Skeletal muscle satellite cell (primary cell): Measurements from ENCODE around the gene STK11.

Experiments used
- H3K27me3 ChIP-seq: 2 replicates; pipeline ENCODE4 v1.7.0; 2013; ENCODE audit warnings: low read length; ENCODE audit not compliant: control insufficient read depth, insufficient read depth
- H3K36me3 ChIP-seq: 2 replicates; pipeline ENCODE4 v1.7.0; 2013; ENCODE audit warnings: mild to moderate bottlenecking, control low read depth, low read length; ENCODE audit not compliant: insufficient read depth
- H3K4me1 ChIP-seq: 2 replicates; pipeline ENCODE4 v1.7.0; 2013; ENCODE audit warnings: low read length; ENCODE audit not compliant: control insufficient read depth, insufficient read depth
- H3K4me2 ChIP-seq: 2 replicates; pipeline ENCODE4 v1.7.0; 2013; ENCODE audit warnings: mild to moderate bottlenecking, low read length
- H3K4me3 ChIP-seq: 2 replicates; pipeline ENCODE4 v1.7.0; 2013; ENCODE audit warnings: low read length
- H3K9ac ChIP-seq: 2 replicates; pipeline ENCODE4 v1.7.0; 2013; ENCODE audit warnings: mild to moderate bottlenecking, low read depth, low read length, moderate library complexity
- H3K9me3 ChIP-seq: replicated peaks from 2 replicates; pipeline ENCODE4 v1.7.0; 2013; ENCODE audit warnings: mild to moderate bottlenecking, control low read depth, low read length

The STK11 gene

DNA sequence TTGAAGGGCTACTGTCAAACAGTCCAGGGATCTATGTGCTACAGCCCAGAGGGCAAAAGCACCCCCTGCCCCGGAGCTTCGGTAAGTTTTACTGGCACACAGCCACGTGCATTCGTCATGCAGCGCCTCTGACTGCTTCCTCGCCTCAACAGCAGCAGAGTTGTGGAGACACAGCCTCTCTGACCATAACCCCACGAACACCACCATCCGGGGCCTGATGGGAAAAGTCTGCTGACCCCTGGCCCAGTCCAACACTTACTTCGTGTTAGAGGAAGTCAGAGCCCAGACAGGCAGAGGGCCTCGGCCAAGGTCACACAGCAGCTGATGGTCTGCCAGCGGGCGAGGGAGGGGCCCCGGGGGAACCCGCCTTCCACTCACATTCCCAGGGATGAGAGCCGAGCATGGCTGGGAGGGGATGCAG lies 27.1 kb downstream of the STK11 start:
- peaks cover 23% of the 10 kb centered on the region for H3K4me1 ChIP-seq
- no peaks in the 10 kb centered on the region for H3K27me3 ChIP-seq
- no peak overlapping the region for H3K4me3 ChIP-seq
- H3K9ac ChIP-seq = no peak overlapping the region
- H3K4me2 ChIP-seq = peak overlapping the region; percentile 33
- H3K9me3 ChIP-seq = no peaks in the 10 kb centered on the region
- peaks cover 34% of the 10 kb centered on the region for H3K36me3 ChIP-seq

DNA sequence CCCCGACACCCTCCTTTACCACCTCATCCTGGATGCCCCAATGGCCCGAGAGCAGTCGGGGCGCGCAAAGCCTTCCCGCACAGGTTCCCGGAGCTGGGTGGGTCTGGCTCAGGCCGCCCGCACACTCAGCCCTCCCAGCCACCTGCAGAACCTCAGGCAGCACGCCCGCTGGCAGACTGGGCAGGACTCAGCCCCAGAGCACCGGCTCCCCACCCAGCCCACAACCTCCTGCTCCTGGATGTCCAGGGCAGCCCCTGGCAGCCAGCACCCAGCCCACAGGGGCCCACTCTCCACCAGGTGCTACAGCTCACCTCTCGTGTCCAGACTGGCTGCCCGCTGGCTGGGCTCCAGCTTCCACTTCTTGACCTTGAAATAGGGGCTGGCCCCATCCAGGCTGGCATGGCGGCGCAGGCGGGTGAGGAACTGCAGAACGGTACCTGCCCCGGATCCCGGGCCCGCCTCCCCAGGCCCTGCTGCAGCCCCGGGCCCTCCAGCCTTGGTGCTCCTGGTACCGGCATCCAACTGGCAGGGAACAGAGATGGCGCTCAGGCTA lies 27.6 kb downstream of the STK11 start:
- peaks cover 23% of the 10 kb centered on the region for H3K4me1 ChIP-seq
- no peaks in the 10 kb centered on the region for H3K9me3 ChIP-seq
- H3K9ac ChIP-seq = no peak overlapping the region
- no peaks in the 10 kb centered on the region for H3K27me3 ChIP-seq
- H3K4me2 ChIP-seq = no peak overlapping the region
- peaks cover 32% of the 10 kb centered on the region for H3K36me3 ChIP-seq
- no peak overlapping the region for H3K4me3 ChIP-seq

DNA sequence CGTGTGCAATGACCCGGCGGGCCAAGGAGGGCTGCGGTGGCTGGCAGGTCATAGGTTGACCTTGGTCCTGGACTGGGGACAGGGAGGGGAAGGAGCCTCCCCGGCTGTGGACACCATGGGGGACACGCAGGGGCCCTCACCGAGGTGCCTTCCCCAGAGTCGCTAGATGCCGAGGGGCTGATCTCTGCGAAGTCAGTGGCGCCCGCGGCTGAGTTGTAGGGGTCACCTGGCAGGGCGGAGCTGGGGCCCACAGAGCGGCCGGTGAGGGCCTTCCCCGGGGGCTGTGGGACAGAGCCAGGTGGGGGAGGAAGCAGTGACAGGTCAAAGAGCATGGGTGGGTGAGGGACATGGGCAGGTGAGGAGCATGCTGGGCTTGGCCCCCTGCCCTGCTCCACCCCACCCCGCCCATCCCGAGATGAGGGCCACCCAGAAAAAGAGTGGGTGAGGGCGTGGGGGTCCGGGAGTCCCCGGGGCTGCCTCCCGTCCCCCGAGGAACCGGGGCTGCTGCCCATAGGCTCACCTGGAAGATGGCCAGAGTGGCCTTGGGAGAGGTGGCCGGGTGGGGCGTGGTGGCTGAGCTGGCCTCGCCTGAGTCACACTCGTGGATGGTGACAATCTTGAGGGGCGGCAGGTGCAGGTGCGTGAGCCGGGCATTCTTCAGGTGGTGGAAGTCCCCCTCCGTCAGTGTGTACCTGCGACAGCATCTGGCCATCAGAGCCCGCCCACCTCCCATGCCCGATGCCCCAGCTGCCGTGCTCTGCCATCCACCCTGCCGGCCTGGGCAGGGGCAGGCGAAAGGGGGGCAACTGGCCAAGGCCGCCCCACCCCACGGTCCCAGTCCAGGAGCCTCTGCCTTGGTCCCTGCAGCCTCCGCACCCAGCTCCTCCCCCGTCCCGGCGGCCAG lies 28.7 kb downstream of the STK11 start:
- Histone ChIP-seq H3K27me3 (no peaks in the 10 kb centered on the region), H3K4me1 (peaks cover 23% of the 10 kb centered on the region), H3K4me3 (no peak overlapping the region), H3K4me2 (no peak overlapping the region), H3K36me3 (peaks cover 30% of the 10 kb centered on the region), H3K9me3 (no peaks in the 10 kb centered on the region), H3K9ac (no peak overlapping the region)

DNA sequence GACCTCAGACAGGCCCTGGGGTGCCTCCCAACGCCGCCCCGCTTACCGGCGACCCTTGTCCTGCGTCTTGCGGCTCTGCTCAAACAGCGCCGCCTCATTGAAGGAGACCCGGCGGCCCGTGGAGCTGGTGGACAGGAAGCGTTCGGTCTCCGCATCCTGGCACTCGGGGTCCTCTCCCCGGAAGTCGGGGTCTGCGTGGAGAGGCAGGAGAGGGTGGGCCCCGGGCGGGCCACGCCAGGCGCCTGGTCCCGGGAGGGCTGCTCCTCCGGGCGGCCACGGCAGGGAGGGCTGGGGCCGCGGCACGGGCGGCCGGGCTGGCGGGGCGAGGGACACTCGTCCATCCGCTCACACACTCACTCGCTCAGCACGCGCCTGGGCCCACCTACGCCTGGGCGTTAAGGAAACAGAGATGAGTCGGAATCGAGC lies 29.4 kb downstream of the STK11 start:
- no peak overlapping the region for H3K9ac ChIP-seq
- H3K4me3 ChIP-seq = no peak overlapping the region
- no peaks in the 10 kb centered on the region for H3K27me3 ChIP-seq

DNA sequence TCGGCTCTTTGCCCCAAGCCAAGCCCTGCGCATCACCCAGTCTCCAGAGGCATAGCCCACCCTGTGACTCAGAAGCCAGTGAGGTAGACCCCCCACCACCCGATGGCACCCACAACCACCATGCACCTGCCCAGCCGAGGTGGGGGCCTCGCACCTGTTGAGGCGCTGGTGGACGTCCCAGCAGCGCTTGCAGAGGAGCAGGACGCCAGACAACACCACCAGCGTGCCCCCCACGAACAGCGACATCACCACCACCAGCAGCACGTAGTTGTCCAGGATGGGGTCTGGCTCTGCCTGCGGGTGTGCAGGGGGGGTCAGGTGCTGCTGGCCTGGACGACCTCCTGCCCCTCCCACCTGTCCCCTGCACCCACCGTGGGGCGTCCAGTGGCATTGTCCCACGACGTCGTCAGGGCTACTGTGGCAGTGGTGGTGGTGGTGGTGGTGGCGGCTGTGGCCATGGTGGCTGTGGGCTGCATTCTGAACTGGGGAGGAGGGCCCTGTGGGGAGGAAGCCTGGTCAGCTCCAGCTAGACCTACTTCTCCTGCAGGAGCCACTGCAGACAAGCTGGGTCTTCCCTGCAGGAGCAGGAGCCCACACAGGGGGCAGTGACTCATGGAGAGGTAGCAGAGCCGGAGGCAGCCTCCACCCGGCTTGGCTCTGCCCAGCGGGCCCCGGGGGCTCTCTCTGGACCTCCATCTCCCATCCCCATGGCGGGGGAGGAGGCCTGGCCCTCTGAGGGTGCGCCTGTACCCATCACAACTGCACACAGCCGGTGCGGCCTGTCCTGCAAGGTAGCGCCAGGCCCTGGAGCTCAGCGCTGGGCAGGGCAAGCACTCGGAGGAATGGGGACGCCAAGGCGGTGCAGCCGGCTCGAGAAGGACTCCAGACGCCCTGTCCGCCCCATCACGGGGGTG lies 30.3 kb downstream of the STK11 start:
- Histone ChIP-seq H3K4me3 (peak overlapping the region; percentile 66), H3K4me1 (peaks cover 31% of the 10 kb centered on the region), H3K9me3 (no peaks in the 10 kb centered on the region)

More for the DNA sequence above, 29.4 kb downstream of the STK11 start:
- H3K9me3 ChIP-seq = no peaks in the 10 kb centered on the region
- H3K36me3 ChIP-seq = peaks cover 30% of the 10 kb centered on the region
- H3K4me1 ChIP-seq = peaks cover 27% of the 10 kb centered on the region
- no peak overlapping the region for H3K4me2 ChIP-seq

DNA sequence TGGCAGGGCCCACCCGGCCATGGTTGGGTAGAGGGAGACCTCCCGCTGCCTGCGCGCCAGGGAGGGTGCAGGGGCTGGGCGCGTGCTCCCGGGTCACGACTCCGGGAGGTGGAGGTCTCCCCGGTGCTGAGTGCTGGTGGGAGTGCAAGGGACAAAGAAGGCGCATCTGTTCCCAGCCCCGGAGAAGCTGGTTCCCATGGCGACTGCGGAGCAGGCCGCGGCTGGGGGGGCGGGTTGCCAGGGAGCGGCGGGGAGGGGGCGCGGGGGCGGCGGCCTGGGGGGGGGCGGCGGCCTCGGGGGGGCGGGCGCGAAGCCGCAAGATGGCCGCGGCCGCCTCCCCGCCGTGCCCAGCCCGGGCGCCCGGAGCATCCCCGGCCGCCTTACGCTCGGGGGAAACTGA lies 31.0 kb downstream of the STK11 start:
- Histone ChIP-seq H3K4me3 (peak overlapping the region; percentile 87), H3K4me2 (peak overlapping the region; percentile 93), H3K36me3 (peaks cover 29% of the 10 kb centered on the region), H3K9ac (peak overlapping the region; percentile 78), H3K9me3 (no peaks in the 10 kb centered on the region), H3K4me1 (peaks cover 36% of the 10 kb centered on the region), H3K27me3 (no peaks in the 10 kb centered on the region)

More for the DNA sequence above, 30.3 kb downstream of the STK11 start:
- Histone ChIP-seq H3K27me3 (no peaks in the 10 kb centered on the region), H3K36me3 (peaks cover 30% of the 10 kb centered on the region), H3K4me2 (peak overlapping the region; percentile 93), H3K9ac (peak overlapping the region; percentile 68)

DNA sequence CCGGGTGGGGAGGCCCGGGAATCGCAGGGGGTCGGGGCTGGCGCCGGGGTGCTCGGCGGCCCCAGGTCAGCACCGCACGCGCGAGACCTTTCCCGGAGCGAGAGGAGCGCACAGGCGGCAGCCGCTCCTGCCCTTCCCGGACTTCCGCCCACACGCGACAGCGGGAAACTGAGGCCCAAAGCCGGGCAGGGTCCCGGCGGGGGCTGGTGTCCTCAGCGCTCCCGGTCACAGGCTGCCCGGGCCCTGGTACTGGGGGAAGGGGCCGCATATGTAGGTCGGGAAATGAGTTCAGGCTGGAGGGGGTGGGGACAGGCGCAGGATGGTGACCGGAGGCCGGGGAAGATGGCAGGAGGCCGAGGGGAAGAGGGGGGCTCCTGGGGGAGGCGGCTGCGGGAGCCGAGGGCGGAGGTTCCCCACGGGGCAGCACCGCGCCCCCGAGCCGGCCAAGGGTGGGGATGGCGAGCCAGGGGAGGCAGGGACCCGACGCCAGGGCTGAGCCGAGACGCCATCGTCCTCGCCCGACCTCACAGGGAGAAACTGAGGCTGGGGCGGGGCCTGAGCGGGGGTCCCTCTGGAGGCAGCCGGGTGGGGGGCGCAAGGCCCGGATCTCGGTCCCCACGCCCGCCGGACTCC lies 31.6 kb downstream of the STK11 start:
- peaks cover 38% of the 10 kb centered on the region for H3K4me1 ChIP-seq
- no peaks in the 10 kb centered on the region for H3K9me3 ChIP-seq
- H3K4me3 ChIP-seq = peak overlapping the region; percentile 87
- peak overlapping the region; percentile 78 for H3K9ac ChIP-seq
- peaks cover 27% of the 10 kb centered on the region for H3K36me3 ChIP-seq
- H3K4me2 ChIP-seq = peak overlapping the region; percentile 93
- H3K27me3 ChIP-seq = no peaks in the 10 kb centered on the region

DNA sequence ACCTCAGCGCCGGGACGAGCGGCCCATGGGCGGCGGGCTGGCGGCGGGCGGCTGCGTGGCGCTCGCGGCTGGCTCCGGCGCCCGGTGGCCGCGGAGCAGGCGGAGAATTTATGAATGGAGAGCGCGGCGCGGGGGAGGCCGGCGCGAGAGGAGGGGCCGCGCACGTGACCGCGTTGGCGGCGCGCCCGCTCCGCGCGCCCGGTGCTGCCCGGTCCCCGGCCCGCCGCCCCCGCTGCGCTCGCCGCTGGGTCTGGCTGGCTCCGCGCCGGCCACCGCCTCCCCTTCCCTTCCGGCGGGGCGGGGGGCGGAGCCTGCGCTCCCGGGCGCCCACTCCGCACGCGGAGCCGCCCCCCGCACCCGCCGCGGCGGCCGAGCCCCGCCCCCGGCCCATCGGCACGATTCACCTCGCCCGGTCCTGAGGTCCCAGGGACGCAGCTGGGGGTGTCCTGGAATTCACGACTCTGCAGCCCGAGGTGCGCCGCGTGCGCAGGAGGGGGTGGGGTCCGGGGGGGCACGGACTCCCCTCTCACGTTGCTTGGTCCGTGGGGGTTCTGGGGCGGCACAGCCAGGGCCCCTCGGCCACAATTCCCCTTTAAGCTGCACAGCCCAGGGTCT lies 32.3 kb downstream of the STK11 start, which contains the start of gene CBARP:
Gene CBARP, minus strand, starts transcription at position 252 of the 615 bp plus-strand sequence. CDS start 1,905 bp downstream, outside the sequence.
- peak within 1 kb of the TSS; percentile 78 for H3K9ac ChIP-seq
- peak within 1 kb of the TSS; percentile 87 for H3K4me3 ChIP-seq
- H3K4me1 ChIP-seq = peaks cover 37% of the 10 kb centered on the region
- H3K36me3 ChIP-seq = peaks cover 22% of the 10 kb centered on the region
- H3K27me3 ChIP-seq = no peaks in the 10 kb centered on the region
- peak within 1 kb of the TSS; percentile 93 for H3K4me2 ChIP-seq
- no peaks in the 10 kb centered on the region for H3K9me3 ChIP-seq

DNA sequence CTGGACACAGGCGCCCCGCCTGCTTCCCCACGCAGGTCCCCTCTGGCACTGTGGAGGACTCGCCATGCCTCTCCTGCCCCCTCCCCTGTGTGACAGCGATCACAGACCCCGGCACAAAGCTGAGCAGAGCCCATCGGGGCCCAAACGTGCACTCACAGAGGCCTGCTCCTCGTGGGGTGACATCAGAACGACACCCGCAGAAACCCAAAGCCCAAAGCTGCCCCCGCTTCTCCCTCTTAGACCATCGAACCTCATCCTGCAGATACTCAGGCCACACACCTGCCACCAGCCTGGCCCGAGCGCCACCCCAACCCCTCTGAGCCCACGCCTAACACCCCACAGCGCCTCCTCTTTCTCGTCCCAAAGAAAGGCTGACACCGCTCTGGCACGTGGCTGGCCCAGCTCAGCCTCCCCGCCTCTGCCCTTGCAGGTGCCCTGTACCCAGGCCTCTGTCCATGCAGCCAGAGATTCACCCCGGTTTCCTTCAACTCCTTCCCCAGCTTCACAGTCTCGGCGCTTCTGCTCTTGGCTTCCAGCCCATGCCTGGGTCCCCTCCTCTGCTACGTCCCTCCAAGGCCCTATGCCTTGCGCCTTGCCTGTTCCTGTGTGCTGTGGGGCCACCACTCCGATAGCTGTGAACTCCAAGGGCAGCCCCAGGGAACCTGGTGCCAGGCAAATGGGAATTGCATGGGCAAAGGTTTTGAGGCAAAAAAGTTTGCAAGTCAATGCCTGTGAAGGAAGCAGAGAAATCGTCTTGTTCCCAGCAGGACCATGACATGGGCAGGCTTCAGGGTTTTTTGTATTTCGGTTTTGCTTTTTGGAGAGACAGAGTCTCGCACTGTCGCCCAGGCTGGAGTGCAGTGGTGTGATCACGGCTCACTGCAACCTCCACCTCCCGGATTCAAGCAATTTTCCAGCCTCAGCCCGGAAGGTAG lies 33.1 kb downstream of the STK11 start:
- peak overlapping the region; percentile 87 for H3K4me3 ChIP-seq
- peak overlapping the region; percentile 93 for H3K4me2 ChIP-seq
- H3K27me3 ChIP-seq = no peaks in the 10 kb centered on the region
- H3K9ac ChIP-seq = peak overlapping the region; percentile 16
- peaks cover 39% of the 10 kb centered on the region for H3K4me1 ChIP-seq
- no peaks in the 10 kb centered on the region for H3K9me3 ChIP-seq
- H3K36me3 ChIP-seq = peaks cover 18% of the 10 kb centered on the region

DNA sequence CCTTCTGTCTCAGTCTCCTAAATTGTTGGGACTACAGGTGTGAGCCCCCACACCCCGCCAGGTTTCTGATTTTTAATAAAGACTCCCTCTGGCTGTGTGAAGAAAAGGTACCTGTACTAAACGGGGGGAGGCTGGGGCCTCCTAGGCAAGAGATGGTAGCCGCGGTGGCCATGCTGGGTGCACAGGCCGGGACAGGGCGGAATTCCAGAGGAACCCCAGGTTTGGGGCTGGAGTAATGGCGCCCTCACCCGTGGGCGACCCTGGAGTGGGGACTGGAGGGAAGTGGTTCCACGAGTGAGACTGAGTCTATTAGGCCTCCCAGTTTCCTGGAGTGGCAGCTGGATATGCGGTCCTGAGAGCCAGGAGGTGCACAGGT lies 33.8 kb downstream of the STK11 start:
- Histone ChIP-seq H3K36me3 (peaks cover 16% of the 10 kb centered on the region), H3K9me3 (no peaks in the 10 kb centered on the region), H3K4me1 (peaks cover 47% of the 10 kb centered on the region), H3K27me3 (no peaks in the 10 kb centered on the region), H3K4me2 (peak overlapping the region; percentile 96), H3K9ac (peak overlapping the region; percentile 64), H3K4me3 (no peak overlapping the region)
